CD4-positive, alpha-beta T cell treated with Interleukin-15 for 1 hour (primary cell): ENCODE results near the gene RBM33.

Experiments
- DNase-seq: peaks from one replicate; pipeline ENCODE4 v3.0.0-alpha.2; 2020

Gene RBM33

DNA sequence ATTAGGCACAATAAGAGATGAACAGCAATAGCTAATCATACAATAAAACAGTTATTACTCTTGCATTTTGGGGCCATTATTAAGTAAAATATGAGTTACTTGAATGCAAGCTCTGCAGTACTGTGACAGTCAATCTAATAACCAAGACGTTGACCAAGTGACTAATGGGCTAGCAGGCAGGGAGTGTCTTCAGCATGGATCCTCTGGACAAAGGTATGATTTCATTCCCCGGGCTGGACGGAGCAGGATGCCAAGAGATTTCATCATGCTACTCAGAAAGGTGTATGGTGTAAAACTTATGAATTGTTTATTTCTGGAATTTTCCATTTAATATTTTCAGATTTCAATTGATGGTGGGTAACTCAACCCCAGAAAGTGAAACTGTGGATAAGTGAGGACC, 86.9 kb downstream of the RBM33 start:
- DNase-seq = no peak

DNA sequence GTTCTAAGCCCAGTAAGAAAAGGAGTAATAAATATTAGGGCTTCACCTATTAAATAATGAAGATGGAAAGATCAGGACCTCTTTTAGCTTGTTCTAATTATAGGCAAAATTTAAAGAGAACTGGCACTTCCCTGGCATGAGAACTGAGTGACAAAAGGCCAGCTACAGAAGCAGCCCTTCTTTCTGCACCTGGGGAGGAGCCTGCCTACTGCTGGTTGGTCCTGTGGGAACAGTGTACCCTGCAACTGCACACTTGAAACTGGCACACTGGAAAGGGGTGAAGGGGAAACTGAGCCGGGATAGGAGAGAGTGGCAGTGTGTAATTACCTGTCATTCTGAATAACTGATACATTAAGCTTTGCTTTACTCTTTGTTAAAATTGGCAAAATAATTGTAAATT, 87.4 kb downstream of the RBM33 start:
- DNase-seq = no peak

DNA sequence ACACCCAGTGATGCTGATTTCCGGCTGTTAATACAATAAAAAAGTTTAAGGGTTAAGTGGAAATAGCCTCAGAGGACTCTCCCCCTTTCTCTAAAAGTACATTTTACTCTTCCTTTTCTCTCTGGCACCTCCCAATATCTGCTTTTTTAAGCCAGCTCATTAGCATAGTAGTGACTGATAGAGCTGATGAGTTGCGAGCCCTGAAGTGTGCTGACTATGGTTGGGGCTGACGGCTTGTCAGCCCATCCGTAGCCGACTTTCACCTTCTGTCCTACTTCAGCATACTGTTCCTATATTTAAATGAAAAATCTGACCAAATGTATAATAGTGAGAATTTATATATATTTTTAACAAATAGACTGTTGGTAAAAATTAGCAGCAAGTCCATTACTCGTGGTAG, 87.8 kb downstream of the RBM33 start:
- no peak for DNase-seq

DNA sequence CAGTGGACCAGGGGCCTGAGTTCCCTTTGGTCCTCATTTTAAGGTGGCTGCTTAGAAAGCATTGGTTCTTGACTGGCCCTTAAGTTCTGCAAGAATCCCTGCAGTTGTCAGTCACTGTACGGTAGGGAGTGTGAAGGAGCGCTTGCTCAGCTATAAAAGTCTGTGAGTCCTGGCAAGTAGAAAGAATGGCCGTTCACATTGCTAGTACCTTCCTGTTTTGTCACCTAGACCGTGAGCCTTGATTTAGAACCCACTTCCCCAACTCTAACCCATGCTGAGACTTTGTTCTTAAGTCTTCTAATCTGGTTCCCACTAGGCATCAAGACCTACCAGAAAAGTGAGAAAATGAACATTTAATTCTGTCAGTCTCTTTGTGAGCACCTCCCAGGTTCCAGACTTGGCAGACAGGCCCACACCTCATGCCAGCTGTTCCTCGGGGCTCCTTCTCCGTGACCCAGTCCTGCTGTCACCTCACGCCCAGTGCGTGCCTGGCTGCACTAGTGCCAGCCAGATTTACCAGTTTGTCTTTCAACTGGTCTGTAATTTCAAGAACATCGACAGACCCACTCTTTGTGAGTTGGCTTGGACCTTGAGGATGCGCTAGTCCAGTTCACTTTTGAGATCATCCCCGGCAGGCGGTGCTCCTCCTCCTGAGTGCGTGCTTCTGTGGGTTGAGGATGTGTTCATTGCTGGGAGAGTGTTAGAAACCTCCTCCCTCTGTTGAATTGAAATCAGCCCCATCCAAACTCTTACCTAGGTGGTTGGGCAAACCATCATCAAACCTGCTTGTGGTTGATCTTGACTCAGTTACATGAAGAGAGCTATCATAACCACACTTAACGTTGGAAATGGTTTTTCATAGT, 89.4 kb downstream of the RBM33 start:
- no peak for DNase-seq

DNA sequence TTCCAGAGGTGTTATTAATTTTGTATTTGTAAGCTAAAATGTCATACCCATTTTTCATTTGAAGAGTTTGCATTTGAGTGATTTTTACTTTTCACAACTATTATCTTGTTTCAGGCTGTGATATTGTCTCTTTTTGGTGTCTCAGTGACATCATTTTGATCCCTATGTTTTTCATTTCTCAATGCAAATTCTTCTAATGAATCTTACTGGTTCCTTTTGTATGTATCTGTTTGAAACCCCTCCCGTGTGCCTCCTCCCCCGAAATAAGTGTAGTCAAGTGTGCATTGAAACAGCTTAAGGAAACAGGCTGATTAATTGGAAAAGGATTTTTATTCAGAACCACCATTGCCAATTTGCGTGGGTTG, 90.0 kb downstream of the RBM33 start:
- DNase-seq = no peak

DNA sequence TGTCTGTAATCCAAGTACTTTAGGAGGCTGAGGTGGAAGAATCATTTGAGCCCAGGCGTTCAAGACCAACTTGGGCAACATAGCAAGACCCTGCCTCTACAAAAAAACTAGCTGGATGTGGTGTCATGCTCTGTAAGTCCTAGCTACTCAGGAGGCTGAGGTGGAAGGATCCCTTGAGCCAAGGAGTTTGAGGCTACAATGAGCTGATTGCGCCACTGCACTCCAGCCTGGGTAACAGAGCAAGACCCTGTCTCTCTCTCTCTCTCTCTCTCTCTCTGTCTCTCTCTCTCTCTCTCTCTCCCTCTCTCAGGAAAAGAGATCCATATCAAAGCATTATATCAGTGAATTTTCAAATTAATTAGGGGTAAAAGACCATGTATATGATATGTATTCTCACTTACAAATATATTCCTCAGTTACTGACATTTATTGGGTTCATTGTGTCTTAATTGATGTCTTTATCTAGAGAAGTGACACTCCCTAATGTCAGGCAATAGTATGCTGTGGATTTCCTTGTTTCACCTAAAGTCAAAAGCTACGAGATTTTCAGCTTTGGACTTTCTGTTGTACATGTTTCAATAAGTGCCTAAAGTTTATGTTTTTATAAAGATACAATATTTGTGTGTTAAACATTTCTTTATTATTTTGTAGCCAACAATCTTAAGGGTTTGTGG, 91.1 kb downstream of the RBM33 start:
- no peak for DNase-seq

DNA sequence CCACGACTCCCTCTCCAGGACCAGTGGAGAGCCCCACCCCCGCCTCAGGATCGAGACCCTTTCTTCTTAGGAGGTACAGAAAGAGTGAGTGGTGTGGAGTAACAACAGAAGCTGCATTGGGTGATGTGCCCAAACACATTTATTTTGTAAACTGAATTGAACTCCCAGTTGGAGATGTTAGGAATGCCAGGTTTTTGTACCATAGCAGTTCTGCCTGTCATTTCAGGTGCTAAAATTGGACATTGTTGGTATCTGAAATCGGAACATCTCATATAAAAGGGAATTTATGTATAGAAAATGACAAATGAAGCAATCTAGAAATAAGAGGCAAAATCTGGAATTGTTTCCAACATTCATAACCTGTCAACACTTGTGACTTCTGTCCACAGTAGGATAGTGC, 93.1 kb downstream of the RBM33 start:
- DNase-seq = no peak

DNA sequence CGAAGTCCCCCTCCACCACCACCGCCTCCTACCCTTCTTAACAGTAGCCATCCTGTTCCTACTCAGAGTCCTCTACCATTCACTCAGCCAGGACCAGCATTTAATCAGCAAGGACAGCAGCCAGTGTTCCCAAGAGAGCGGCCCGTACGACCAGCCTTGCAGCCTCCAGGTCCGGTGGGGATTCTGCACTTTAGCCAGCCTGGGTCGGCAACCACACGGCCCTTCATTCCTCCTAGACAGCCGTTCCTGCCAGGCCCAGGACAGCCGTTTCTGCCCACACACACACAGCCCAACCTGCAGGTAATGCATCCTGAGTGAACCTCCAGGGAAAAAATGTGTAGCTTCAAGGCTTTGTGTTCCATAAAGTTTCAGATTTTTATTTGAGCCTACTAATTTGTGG, 93.6 kb downstream of the RBM33 start:
- DNase-seq = no peak

DNA sequence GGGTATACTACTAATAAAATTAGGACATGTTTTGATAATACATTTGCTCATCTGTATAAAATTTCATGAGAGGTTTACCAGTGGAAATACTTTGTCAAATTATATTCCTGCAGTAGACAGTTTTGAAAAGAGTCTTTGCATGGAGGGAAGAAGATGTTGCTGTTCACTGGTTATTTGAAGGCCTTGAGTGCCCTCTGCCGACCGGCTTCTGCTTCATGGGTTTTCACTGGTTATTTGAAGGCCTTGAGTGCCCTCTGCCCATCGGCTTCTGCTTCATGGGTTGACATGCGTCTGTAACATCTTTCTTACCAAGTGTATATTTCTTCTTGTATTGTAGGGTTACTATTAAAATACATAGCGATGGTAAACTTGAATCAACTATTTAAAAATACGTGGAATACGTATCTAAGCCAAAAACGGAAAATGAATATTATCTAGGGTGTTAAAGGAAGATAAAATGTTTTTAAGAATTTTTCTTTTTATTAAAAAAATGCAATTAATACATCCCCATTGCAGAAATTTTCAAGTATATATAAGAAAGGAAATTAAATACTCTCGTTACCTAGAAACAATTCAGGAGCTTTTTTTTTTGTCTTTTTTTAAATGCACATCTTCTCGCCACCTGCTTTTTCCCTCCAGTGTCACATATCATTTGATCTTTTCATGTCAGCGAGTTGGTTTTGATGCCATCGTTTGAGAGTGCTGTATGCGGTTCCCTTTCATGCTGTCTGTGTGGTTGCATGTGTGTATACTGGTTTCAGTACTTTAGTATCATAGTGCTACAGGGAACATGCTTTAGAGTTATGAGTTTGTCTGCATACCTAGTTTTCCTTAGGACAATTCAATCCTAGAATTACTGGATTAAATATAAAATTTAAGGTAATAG, 94.4 kb downstream of the RBM33 start:
- DNase-seq = peak; percentile 64

DNA sequence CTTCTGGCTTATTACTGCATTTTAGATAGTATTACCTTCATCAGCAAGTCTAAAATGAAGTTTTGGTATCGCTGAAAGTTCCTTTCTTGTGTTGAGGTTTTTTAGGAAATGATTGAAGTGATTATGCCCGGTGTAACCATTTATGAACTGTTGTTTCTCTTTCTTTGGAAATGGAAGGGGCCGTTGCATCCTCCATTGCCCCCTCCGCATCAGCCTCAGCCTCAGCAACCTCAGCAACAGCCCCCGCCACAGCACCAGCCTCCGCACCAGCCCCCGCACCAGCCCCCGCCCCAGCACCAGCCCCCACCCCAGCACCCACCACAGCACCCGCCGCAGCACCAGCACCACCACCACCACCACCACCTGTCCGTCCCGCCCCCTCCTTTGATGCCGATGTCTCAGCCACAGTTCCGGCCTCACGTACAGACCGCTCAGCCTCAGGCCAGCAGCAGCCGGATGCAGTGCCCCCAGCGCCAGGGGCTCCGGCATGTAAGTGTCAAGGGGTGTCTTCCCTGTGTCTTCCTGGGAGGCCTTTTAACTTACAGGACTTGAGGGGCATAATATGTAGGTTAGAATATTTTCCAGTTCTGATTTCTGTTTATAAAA, 95.2 kb downstream of the RBM33 start:
- DNase-seq = no peak

DNA sequence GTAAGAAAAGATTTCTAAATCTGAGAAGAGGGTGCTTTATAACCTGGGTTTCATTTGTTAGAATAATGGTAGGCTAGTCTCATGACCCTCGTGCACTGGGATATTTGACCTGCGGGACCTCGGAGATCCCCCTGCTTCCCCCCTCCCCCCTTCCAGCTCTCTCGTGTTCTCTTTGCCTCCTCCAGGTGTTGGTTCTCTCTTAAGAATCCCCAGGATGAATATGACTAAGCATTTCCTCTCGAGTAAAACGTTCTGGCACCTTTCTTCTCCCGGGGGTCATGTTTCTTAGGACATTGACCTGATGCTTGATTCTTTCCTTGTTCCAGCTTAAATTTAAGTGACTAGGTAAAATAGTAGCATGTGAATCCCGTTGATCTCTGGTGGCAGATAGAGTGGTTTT, 96.6 kb downstream of the RBM33 start:
- no peak for DNase-seq

DNA sequence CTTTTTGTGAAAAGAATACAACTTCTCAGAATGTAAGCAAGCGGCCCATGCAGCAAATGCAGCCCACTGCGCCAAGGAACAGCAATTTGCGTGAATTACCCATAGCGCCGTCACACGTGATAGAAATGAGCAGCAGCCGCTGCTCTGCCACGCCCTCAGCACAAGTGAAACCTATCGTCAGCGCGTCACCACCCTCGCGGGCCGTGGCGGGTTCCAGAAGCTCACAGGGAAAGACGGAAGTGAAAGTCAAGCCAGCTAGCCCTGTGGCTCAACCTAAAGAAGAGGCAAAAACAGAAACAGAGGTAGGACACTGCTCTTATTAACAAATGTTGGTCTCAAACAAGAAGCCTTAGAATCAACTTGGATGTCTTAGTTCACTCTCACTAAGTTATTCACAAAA, 97.3 kb downstream of the RBM33 start:
- DNase-seq = peak; percentile 47

DNA sequence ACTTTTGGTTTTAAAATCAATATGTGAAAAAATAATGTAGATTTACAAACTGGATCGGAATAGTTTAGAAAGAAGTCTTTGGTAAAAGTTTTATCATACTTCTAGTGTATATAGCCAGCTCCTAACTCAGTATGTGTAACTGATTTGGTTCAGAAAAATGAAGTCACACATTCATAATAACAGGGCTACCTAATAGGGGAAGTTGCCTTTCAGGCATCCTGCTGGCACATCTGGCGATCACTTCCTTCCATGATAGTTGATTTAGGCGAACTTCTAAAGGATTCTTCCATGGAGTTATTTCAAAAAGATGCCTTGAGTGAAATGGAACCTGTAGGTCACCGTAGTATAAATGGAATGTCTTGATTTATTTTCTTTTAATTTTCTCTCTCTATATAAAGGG, 98.7 kb downstream of the RBM33 start:
- no peak for DNase-seq

DNA sequence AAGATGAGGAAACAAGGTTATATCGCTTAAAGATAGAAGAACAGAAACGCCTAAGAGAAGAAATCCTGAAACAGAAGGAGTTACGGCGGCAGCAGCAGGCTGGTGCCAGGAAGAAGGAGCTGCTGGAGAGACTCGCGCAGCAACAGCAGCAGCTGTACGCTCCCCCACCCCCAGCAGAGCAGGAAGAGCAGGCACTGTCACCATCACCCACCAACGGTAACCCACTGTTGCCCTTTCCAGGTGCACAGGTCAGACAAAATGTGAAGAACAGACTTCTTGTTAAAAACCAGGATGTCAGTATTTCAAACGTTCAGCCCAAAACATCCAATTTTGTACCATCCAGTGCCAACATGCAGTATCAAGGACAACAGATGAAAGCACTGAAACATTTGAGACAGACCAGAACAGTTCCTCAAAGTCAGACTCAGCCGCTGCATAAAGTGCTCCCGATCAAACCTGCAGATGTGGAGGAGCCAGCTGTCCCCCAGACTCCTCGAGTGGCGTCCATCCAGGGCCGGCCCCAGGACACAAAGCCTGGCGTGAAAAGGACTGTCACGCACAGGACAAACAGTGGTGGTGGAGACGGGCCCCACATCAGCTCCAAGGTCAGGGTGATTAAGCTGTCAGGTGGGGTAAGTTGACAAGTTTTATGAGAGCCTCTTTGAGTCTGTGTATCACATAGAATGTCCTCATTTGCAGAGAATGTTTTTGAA, 100.7 kb downstream of the RBM33 start:
- no peak for DNase-seq

DNA sequence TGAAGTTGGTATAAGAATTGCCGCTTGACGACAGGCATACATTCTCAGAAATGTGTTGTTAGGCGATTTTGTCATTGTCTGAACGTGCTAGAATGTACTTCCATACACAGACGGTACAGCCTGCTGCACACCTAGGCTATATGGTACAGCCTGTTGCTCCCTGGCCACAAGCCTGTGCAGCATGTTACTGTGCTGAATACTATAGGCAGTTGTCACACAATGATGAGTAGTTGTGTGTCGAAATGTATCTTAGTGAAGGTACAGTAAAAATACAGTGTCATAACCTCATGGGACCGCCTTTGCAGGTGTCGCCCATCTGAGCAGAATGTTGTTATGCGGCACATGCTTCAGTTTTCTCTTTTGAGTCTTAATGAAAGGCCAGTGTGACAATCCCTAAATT, 101.3 kb downstream of the RBM33 start:
- no peak for DNase-seq

DNA sequence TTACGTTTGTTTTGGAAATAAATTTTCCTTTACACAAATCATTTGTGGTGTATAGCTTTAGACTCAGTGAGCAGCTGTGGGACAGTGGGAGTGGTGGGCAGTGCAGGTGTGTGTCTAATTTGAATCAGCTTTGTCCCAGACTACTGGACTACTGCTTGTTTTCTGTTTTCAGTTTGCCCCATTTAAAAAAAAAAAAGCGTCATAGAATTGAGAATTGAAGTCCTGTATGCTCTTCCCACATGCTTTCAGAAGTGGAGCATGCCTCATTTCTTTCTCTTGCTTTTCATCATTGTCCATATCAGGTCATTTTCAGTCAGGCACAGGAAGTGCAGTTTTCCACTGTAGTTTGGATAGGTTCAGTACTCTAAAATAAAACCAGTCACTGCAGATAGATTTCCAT, 101.7 kb downstream of the RBM33 start:
- no peak for DNase-seq

DNA sequence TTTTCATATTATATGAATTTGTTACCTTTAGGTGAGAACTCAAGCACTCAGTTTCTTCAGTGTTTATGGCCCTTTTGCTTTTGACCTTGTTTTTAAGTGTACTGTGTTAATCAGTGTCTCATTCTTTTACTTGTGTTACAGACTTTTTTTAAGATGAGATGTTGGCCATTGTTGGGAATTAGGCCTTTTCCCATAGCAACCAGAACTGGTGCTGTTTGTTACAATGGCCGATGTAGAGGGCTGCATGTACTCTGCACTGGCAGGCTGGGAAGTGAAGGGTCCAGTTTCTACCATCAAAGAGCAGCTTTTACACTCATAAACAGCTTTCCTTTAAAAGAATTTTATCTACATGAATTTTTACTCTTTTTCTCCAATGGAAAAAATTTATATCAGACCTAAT, 102.7 kb downstream of the RBM33 start:
- no peak for DNase-seq

DNA sequence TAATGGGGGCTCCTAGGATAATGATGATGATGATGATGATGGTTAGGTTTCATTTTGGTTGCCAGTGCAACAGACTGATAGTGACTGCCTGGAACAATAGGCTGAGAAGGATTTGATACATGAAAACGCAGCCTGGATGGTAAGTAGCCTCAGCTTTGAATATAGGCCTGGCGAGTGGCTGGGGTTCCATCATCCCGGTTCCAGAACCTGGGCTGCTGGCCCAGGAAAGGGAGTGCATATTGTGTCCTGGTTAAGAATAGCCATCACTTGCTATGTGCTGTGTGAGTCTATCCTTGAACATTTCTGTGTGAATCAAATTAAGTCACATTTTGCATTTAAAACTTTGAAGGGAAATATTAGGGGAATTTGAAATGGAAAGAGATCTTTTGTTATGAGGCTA, 105.1 kb downstream of the RBM33 start:
- no peak for DNase-seq

DNA sequence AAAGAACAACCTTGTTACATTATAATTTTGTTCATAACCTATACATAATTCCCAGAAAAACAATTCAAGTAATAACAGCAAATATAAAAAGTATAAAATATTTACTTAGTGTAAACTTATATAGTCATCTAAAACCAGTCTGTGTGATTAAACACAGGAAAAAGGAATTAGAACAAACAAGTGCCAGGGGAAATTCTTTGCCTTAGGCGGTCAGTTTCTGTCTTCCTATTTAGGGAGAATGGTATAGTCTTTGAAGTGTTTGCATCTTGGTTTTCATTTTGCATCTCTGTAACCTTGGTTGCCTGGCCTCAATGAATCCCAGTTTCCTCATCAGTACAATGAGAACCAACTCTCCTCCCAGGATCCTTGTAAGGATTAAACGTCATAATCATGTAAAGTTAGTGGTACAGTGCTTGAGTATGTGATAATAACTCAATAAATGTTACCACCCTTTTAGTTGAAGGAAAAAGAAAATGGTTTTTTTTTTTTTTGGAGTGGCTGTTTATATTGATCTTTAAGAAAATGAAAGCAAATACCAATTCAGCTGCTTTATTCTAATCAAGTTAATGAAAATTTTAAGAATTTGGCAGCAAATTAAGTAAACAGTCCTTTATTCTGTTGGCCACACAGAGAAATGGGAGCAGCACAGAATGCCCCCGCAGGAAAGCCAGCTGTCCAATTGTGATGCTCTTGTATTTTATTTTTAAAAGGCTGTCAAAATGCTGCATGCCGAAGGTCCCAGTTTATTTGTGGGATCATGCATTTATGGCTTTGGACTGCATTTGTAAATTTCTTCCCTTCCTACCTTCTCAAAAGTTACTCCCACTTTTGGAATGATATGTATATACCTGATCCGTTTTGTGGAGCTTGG, 106.0 kb downstream of the RBM33 start:
- no peak for DNase-seq

DNA sequence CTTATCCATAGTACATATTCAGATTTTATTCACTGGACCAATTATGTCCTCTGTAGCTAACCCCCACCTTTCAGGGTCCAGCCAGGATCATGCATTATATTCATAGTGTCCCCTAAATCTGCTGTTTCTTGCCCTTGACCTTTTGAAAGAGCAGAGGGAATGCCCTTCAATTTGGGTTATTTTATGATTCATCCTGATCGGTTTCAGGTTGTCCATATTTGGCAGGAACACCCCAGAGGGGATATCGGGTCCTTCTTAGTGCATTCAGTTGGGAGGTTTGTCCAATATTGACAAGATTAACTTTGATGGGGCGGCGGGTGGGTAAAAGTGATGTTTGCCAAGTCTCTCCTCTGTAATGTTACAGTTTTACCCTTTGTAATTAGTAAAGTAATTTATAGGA, 106.9 kb downstream of the RBM33 start:
- DNase-seq = no peak

DNA sequence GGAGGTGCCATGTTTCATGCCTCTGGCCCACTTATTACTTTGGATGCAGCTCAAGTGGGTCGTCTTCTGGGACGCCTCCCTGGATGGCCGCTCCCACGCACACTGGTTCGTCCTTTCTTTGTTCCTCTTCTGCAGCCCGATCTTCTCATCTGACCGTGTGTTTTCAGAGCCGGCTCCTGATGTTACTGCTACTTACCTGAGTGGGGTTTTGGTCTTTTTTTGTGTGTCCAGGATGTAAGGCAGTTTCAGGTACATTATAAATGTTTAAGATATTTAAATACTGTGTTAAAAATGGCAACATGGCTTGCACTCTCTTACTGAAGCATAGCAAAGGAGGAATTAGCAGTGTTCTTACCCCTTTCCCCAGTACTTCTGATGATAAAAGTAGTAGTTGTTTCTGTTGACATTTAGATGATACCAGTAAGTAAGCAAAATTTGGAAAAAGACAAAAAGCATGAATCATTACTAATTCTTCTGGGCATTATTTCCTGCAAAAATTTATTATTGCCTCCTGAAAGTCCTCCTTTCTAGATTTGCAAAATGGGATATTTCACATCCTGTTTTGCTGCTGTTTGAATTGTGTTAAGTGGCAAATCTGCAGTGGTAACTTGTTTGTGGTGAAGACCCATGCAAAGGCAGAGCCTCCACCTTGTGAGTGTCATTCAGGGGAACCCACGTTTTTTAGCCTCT, 108.4 kb downstream of the RBM33 start:
- DNase-seq = no peak
